A673 (cell line): Measurements from ENCODE around the gene CARMIL1. TPM values are rescaled to one million over a fixed set of nuclear protein-coding genes. Genes with fewer than 3 reads are reported as not detected.

Experiments
- BruUV-seq: library from RNA; stranded (reverse); fragments of 400-500 nt; replicated peaks from 2 replicates; lab custom pipeline; 2021; lab: Mats Ljungman, UMichigan
- CTCF ChIA-PET: fragments of 300-600 bp; sonication (Branson Sonifier 250); formaldehyde crosslinking; loops from one replicate; lab custom pipeline; 2022; ENCODE audit warnings: antibody characterized with exemption; lab: Charles Lee
- POLR2A ChIA-PET: fragments of 300-600 bp; sonication (Branson Sonifier 250); formaldehyde crosslinking; loops from one replicate; lab custom pipeline; 2022; ENCODE audit warnings: antibody characterized with exemption; ENCODE audit not compliant: low non-redundant PET; lab: Charles Lee
- DNase-seq: peaks from one replicate; pipeline ENCODE4 v3.0.0-alpha.2; 2015; ENCODE audit warnings: low spot score
- H3K27ac ChIP-seq: fragments of 200-600 bp; sonication (generic); 2 replicates; pipeline ENCODE4 v1.5.1; 2016; ENCODE audit warnings: mixed run types, low read depth, mild to moderate bottlenecking, mixed read lengths, antibody characterized with exemption, low read length; ENCODE audit not compliant: poor library complexity, severe bottlenecking
- H3K27me3 ChIP-seq: fragments of 200-600 bp; sonication (generic); replicated peaks from 2 replicates; pipeline ENCODE4 v1.6.1; 2017; ENCODE audit warnings: mixed run types, low read depth, mild to moderate bottlenecking, mixed read lengths, antibody characterized with exemption, low read length; ENCODE audit not compliant: insufficient read depth, poor library complexity
- H3K36me3 ChIP-seq: fragments of 200-600 bp; sonication (generic); 2 replicates; pipeline ENCODE4 v1.6.1; 2016; ENCODE audit warnings: mixed run types, mild to moderate bottlenecking, mixed read lengths, antibody characterized with exemption, low read length; ENCODE audit not compliant: insufficient read depth, poor library complexity, severe bottlenecking
- H3K4me1 ChIP-seq: fragments of 200-600 bp; sonication (generic); 2 replicates; pipeline ENCODE4 v1.6.1; 2017; ENCODE audit warnings: mixed run types, mild to moderate bottlenecking, mixed read lengths, antibody characterized with exemption, low read length; ENCODE audit not compliant: insufficient read depth, poor library complexity, severe bottlenecking
- H3K4me3 ChIP-seq: fragments of 200-600 bp; sonication (generic); 2 replicates; pipeline ENCODE4 v1.5.1; 2016; ENCODE audit warnings: low read depth, mixed run types, mild to moderate bottlenecking, mixed read lengths, low read length; ENCODE audit not compliant: poor library complexity, severe bottlenecking
- H3K9me3 ChIP-seq: fragments of 200-600 bp; sonication (generic); 2 replicates; pipeline ENCODE4 v1.6.1; 2016; ENCODE audit warnings: mixed run types, low read depth, mild to moderate bottlenecking, mixed read lengths, antibody characterized with exemption, low read length; ENCODE audit not compliant: poor library complexity, severe bottlenecking
- EZH2 ChIP-seq: fragments of 200-600 bp; sonication (generic); IDR thresholded peaks from 2 replicates; pipeline ENCODE4 v1.6.1; 2017; ENCODE audit warnings: borderline replicate concordance, low read depth, mild to moderate bottlenecking, mixed read lengths, antibody characterized with exemption, low read length; ENCODE audit not compliant: poor library complexity, severe bottlenecking
- intact Hi-C: fragments of 100-400 bp; cut with micrococcal nuclease; formaldehyde crosslinking; loops from one replicate; pipeline ENCODE4 v1.10.0; 2022; ENCODE audit not compliant: unreplicated experiment
- total RNA-seq: library from RNA; stranded (reverse); gene quantifications from 2 replicates; pipeline ENCODE4 v1.2.3, GENCODE V29; 2021
- TF ChIP-seq, protein P1 (sequence below): fragments of 300-800, 200-600 bp; sonication (generic); conservative IDR thresholded peaks from 2 replicates; pipeline ENCODE4 v1.5.1; 2017; ENCODE audit warnings: low read depth, mild to moderate bottlenecking, antibody characterized with exemption, low read length, moderate library complexity, mixed read lengths

CARMIL1 gene
- total RNA-seq, 1 experiment from 2014 or later: 7.2 TPM

DNA sequence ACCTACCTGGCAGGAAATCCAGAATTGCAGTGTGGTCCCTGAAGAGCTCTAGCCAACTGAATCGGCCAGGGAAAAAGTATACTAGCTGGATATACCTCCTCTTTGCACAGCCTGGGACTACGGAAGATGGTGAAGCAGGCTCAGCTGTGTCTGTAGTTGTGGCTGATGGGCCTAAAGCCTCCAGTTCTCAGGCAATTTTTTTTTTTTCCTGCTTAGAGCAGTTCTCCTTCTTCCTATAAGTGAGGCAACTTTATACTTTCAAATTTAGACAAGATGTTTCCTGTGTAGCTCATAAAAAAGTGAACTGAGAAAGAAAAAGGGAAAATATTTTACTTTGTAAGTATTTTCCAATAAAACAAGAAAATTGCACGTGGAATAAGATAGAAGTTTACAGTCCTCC, 172.9 kb downstream of the CARMIL1 start:
- CTCF ChIA-PET: no interaction called here
- H3K4me1 ChIP-seq: peaks cover 22% of the 10 kb centered on the region
- H3K4me3 ChIP-seq: no peak overlapping the region
- POLR2A ChIA-PET: no interaction called here
- H3K9me3 ChIP-seq: no peaks in the 10 kb centered on the region
- no peaks in the 10 kb centered on the region for H3K27me3 ChIP-seq
- BruUV-seq: no TSS peak
- DNase-seq: no peak
- no peaks in the 10 kb centered on the region for H3K36me3 ChIP-seq
- intact Hi-C loops: no loop called here
- no peak overlapping the region for H3K27ac ChIP-seq
- TF ChIP-seq, protein P1, sequence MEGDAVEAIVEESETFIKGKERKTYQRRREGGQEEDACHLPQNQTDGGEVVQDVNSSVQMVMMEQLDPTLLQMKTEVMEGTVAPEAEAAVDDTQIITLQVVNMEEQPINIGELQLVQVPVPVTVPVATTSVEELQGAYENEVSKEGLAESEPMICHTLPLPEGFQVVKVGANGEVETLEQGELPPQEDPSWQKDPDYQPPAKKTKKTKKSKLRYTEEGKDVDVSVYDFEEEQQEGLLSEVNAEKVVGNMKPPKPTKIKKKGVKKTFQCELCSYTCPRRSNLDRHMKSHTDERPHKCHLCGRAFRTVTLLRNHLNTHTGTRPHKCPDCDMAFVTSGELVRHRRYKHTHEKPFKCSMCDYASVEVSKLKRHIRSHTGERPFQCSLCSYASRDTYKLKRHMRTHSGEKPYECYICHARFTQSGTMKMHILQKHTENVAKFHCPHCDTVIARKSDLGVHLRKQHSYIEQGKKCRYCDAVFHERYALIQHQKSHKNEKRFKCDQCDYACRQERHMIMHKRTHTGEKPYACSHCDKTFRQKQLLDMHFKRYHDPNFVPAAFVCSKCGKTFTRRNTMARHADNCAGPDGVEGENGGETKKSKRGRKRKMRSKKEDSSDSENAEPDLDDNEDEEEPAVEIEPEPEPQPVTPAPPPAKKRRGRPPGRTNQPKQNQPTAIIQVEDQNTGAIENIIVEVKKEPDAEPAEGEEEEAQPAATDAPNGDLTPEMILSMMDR: no peak
- TF ChIP-seq EZH2: no peak

DNA sequence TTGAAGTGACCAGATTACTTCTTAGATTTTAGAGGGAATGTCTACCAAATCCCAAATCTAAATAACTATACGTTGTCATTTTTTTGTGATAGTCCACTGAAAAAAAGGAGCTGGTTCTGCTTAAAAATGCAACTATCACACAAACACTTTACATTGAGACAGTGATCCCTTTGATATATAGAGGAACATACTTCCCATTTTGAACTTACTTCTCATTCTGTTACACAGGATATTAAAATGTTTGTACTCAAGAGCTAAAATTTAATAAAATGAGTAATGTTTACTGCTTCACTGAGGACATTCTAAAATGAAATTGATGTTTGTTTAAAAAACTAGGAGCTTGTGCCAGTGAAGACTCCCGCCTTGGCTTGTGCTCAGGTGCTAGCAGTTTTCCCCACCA, 174.1 kb downstream of the CARMIL1 start:
- peaks cover 24% of the 10 kb centered on the region for H3K4me1 ChIP-seq
- ChIA-PET POLR2A (no interaction called here), CTCF (no interaction called here)
- H3K9me3 ChIP-seq: no peaks in the 10 kb centered on the region
- intact Hi-C loops: no loop called here
- H3K27me3 ChIP-seq: no peaks in the 10 kb centered on the region
- BruUV-seq: no TSS peak
- H3K4me3 ChIP-seq: no peak overlapping the region
- no peaks in the 10 kb centered on the region for H3K36me3 ChIP-seq
- no peak for DNase-seq
- no peak for TF ChIP-seq EZH2
- TF ChIP-seq, protein P1: no peak
- no peak overlapping the region for H3K27ac ChIP-seq

DNA sequence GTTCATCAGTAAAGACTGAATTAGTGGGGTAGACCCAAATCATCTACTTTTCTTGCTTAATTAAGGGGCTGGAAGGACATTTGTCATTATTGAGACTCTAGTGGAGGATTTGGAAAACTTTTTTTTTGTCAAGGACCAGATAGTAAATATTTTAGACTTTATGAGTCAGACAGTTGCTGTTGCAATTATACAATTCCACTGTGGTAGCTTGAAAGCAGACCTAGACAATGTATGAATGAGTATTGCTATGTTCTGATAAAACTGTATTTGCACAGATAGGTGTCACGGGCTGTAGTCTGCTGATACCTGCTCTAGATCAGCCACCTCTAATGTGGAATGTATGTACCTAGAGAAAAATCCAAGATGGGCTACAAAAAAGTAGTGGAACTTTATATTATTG, 175.0 kb downstream of the CARMIL1 start:
- intact Hi-C loops: no loop called here
- H3K4me3 ChIP-seq: no peak overlapping the region
- TF ChIP-seq, protein P1: no peak
- TF ChIP-seq EZH2: no peak
- no peak for DNase-seq
- H3K27me3 ChIP-seq: no peaks in the 10 kb centered on the region
- peaks cover 24% of the 10 kb centered on the region for H3K4me1 ChIP-seq
- ChIA-PET CTCF (no interaction called here), POLR2A (interaction anchor here (0.5 kb wide), 1 partner anchor 84 kb away, joined by 5 read pairs; no protein-coding TSS in a partner anchor)
- no peak overlapping the region for H3K27ac ChIP-seq
- BruUV-seq: no TSS peak
- H3K9me3 ChIP-seq: no peaks in the 10 kb centered on the region
- H3K36me3 ChIP-seq: no peaks in the 10 kb centered on the region
